ENCODE data around the gene PITX3. TPM values are rescaled to one million over a fixed set of nuclear protein-coding genes. Genes with fewer than 3 reads are reported as not detected.
A peak's percentile ranks its signal among the peaks of the same experiment; 100 is the strongest.

Gene PITX3
- total and polyA plus RNA-seq, 9 of the 15 experiments (the other 6 are each of a cell fraction or from before 2014, with no cell fraction given) = 0.30 to 0.98 (median 0.95) TPM; not detected in 6

DNA sequence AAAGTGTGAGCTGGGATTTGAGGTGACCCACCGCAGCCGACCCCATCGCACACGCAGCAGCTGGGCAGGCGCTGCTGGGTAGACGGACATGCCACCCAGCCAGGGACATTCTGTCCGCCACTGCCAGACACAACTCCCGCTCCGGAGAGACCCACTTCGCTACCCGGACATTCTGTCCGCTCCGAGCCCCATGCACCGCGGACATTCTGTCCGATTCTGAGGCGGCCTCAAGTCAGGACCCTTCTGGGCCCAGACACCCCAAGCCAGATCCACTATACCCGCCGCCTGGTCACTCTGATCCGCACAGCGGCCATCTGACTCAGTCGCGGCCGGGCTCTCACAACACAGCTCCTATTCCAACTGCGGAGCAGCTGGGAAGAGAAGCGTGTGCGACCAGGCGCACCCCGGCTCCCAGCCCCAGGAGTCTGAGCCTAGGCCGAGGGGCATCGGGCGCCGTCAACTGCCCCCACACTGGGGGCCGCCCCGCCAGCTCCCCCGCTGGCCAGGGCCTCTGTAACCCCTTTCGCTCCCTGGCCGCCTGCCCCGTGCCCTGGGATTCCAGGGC is 763 bp downstream of the PITX3 start:
- Histone ChIP-seq H3K4me1 (replicated peaks in 1 of 2; ENCODE audit: control insufficient read depth in 2 of 2, insufficient read depth in 2 of 2, low read length in 2 of 2) (peaks cover 7 to 17% of the 10 kb centered on the region in 2 experiments; a peak in 4 of 5 replicates), H3K79me2 (ENCODE audit: control insufficient read depth, insufficient read depth, low read length) (peaks cover 3% of the 10 kb centered on the region), H3K9me1 (ENCODE audit: control insufficient read depth, insufficient read depth, low read length) (no peaks in the 10 kb centered on the region), H3K4me2 (ENCODE audit: insufficient read depth, low read length) (peak overlapping the region; percentile 87), H3K36me3 (ENCODE audit: control insufficient read depth, insufficient read depth, low read length) (no peaks in the 10 kb centered on the region), H3K27me3 (ENCODE audit: control insufficient read depth in 2 of 2, insufficient read depth in 2 of 2, low read length in 2 of 2) (peaks cover 0 to 4% of the 10 kb centered on the region in 2 experiments; a peak in 1 of 5 replicates), H3K9ac (ENCODE audit: insufficient read depth in 1 of 2, low read depth in 2 of 2, low read length in 2 of 2) (peak overlapping the region in 1 of 2 experiments; percentile 85; a peak in 2 of 4 replicates), H2AFZ (ENCODE audit: low read depth, low read length) (0 out of 2 replicates have a peak overlapping the region, but pooled peaks have one; percentile 76), H4K20me1 (replicated peaks; ENCODE audit: control insufficient read depth, insufficient read depth, low read length) (no peaks in the 10 kb centered on the region), H3K27ac (ENCODE audit: extremely low read depth, low read depth, low read length) (no peak overlapping the region), H3K4me3 (peak overlapping the region; percentile 61), H3K9me3 (replicated peaks; ENCODE audit: control insufficient read depth, insufficient read depth, low read depth, low read length) (no peaks in the 10 kb centered on the region)
- no peak for ATAC-seq
- CTCF ChIA-PET (ENCODE audit: low intra/inter-chr PET ratio) = interaction anchor here (0.9 kb wide), 1 partner anchor 111 kb away, joined by 4 read pairs; no protein-coding TSS in a partner anchor
- BruUV-seq (replicated peaks) = no TSS peak
- in situ Hi-C loops (cut with MboI) (loop anchor here (25.0 kb wide), 1 partner anchor 347 kb away; no protein-coding TSS in a partner anchor), intact Hi-C loops (cut with micrococcal nuclease) (no loop called here)
- FAIRE-seq = no peak
- WGBS (ENCODE audit: insufficient coverage, low coverage, missing lambda C conversion rate) = 61% methylated on average over 8 of the region's 39 CpGs
- TF ChIP-seq, protein P1, sequence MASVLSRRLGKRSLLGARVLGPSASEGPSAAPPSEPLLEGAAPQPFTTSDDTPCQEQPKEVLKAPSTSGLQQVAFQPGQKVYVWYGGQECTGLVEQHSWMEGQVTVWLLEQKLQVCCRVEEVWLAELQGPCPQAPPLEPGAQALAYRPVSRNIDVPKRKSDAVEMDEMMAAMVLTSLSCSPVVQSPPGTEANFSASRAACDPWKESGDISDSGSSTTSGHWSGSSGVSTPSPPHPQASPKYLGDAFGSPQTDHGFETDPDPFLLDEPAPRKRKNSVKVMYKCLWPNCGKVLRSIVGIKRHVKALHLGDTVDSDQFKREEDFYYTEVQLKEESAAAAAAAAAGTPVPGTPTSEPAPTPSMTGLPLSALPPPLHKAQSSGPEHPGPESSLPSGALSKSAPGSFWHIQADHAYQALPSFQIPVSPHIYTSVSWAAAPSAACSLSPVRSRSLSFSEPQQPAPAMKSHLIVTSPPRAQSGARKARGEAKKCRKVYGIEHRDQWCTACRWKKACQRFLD (CRISPR knock-in tag; IDR thresholded peaks at IDR 0.05) = no peak
- TF ChIP-seq HIVEP1 (CRISPR knock-in tag; IDR thresholded peaks at IDR 0.05) = no peak
- TF ChIP-seq E2F5 (CRISPR knock-in tag; IDR thresholded peaks at IDR 0.05) = no peak
- no peak for TF ChIP-seq IRF1 (CRISPR knock-in tag; IDR thresholded peaks at IDR 0.05; ENCODE audit: borderline replicate concordance)
- TF ChIP-seq BCLAF1 (IDR thresholded peaks at IDR 0.05; ENCODE audit: borderline replicate concordance in 1 of 2, control insufficient read depth in 1 of 2, low read depth in 2 of 2, low read length in 1 of 2) = no peak
- no peak for TF ChIP-seq ZNF780A (CRISPR knock-in tag; IDR thresholded peaks at IDR 0.05)
- TF ChIP-seq, protein P2, sequence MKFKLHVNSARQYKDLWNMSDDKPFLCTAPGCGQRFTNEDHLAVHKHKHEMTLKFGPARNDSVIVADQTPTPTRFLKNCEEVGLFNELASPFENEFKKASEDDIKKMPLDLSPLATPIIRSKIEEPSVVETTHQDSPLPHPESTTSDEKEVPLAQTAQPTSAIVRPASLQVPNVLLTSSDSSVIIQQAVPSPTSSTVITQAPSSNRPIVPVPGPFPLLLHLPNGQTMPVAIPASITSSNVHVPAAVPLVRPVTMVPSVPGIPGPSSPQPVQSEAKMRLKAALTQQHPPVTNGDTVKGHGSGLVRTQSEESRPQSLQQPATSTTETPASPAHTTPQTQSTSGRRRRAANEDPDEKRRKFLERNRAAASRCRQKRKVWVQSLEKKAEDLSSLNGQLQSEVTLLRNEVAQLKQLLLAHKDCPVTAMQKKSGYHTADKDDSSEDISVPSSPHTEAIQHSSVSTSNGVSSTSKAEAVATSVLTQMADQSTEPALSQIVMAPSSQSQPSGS (CRISPR knock-in tag; IDR thresholded peaks at IDR 0.05) = no peak
- TF ChIP-seq, protein P3, sequence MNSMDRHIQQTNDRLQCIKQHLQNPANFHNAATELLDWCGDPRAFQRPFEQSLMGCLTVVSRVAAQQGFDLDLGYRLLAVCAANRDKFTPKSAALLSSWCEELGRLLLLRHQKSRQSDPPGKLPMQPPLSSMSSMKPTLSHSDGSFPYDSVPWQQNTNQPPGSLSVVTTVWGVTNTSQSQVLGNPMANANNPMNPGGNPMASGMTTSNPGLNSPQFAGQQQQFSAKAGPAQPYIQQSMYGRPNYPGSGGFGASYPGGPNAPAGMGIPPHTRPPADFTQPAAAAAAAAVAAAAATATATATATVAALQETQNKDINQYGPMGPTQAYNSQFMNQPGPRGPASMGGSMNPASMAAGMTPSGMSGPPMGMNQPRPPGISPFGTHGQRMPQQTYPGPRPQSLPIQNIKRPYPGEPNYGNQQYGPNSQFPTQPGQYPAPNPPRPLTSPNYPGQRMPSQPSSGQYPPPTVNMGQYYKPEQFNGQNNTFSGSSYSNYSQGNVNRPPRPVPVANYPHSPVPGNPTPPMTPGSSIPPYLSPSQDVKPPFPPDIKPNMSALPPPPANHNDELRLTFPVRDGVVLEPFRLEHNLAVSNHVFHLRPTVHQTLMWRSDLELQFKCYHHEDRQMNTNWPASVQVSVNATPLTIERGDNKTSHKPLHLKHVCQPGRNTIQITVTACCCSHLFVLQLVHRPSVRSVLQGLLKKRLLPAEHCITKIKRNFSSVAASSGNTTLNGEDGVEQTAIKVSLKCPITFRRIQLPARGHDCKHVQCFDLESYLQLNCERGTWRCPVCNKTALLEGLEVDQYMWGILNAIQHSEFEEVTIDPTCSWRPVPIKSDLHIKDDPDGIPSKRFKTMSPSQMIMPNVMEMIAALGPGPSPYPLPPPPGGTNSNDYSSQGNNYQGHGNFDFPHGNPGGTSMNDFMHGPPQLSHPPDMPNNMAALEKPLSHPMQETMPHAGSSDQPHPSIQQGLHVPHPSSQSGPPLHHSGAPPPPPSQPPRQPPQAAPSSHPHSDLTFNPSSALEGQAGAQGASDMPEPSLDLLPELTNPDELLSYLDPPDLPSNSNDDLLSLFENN (IDR thresholded peaks at IDR 0.05; ENCODE audit: low read depth in 2 of 2, low read length in 2 of 2) = no peak
- POLR2A ChIA-PET = interaction anchor here (0.8 to 1.3 kb wide), 2 partner anchors 10 to 14 kb away, joined by 3 to 10 read pairs; partner anchors contain the start of gene ELOVL3
- no peak for DNase-seq (ENCODE audit: extremely low read depth in 1 of 4, low spot score in 3 of 4)
